ENCODE results near the gene KRT25. TPM values are rescaled to one million over a fixed set of nuclear protein-coding genes. Genes with fewer than 3 reads are reported as not detected.

The KRT25 gene
- total RNA-seq, 4 donors from 2014 or later, result 0.59 to 111 TPM; not detected in 2

GRCh38 chr17:40775945-40776344 lies 20.8 kb upstream of the KRT25 start:
- no peak for DNase-seq (ENCODE audit: low spot score in 2 of 2)
- TF ChIP-seq CTCF (IDR thresholded peaks at IDR 0.05) (no peak), POLR2A (IDR thresholded peaks at IDR 0.05) (no peak)
- WGBS, 2 donors, result 74 to 77% methylated on average over 4 of the region's 4 CpGs
- intact Hi-C loops (cut with DNase I; ENCODE audit: low total_unique reads), result no loop called here
- H3K4me3 ChIP-seq (ENCODE audit: low read depth, poor library complexity, severe bottlenecking), result no peak overlapping the region

- intact Hi-C loops (cut with DNase I; ENCODE audit: low total_unique reads), result no loop called here
- H3K4me3 ChIP-seq (ENCODE audit: low read depth, poor library complexity, severe bottlenecking), result no peak within 1 kb of the TSS
- DNase-seq (ENCODE audit: low spot score in 2 of 2), result no peak
- WGBS, 2 donors, result 87 to 89% methylated on average over 3 of the region's 3 CpGs
- TF ChIP-seq CTCF (IDR thresholded peaks at IDR 0.05), result no peak
- TF ChIP-seq POLR2A (IDR thresholded peaks at IDR 0.05), result no peak
Observed at GRCh38 chr17:40772101-40772500, 17.0 kb upstream of the KRT25 start, which contains the start of gene KRT26. KRT26 (minus strand) TSS chr17:40772201; CDS start chr17:40772113, 88 bp downstream.

GRCh38 chr17:40765657-40766056 lies 10.5 kb upstream of the KRT25 start:
- H3K4me3 ChIP-seq (ENCODE audit: low read depth, poor library complexity, severe bottlenecking), result no peak overlapping the region
- WGBS, 2 donors, result 76 to 89% methylated on average over 2 of the region's 2 CpGs
- no peak for TF ChIP-seq POLR2A (IDR thresholded peaks at IDR 0.05)
- no peak for TF ChIP-seq CTCF (IDR thresholded peaks at IDR 0.05)
- DNase-seq (ENCODE audit: low spot score in 2 of 2), result no peak
- intact Hi-C loops (cut with DNase I; ENCODE audit: low total_unique reads), result loop anchor here (10.0 kb wide), 1 partner anchor 469 kb away; the partner anchor contains the start of genes KRTAP9-3 and KRTAP9-8

- no peak for DNase-seq (ENCODE audit: low spot score in 2 of 2)
- WGBS, 2 donors, result 73 to 79% methylated on average over 1 of the region's 1 CpG
- TF ChIP-seq CTCF (IDR thresholded peaks at IDR 0.05) (no peak), POLR2A (IDR thresholded peaks at IDR 0.05) (no peak)
- intact Hi-C loops (cut with DNase I; ENCODE audit: low total_unique reads), result loop anchor here (10.0 kb wide), 1 partner anchor 471 kb away; the partner anchor contains the start of genes KRTAP9-3 and KRTAP9-8
- H3K4me3 ChIP-seq (ENCODE audit: low read depth, poor library complexity, severe bottlenecking), result no peak overlapping the region
Observed at GRCh38 chr17:40763752-40764151, 8.6 kb upstream of the KRT25 start.

GRCh38 chr17:40760105-40761016 lies 5.2 kb upstream of the KRT25 start:
- 15 to 18% methylated on average over 1 of the region's 1 CpG for WGBS, 2 donors
- intact Hi-C loops (cut with DNase I; ENCODE audit: low total_unique reads), result loop anchor here (10.0 kb wide), 1 partner anchor 474 kb away; the partner anchor contains the start of genes KRTAP9-3 and KRTAP9-8
- no peak overlapping the region for H3K4me3 ChIP-seq (ENCODE audit: low read depth, poor library complexity, severe bottlenecking)
- TF ChIP-seq CTCF (IDR thresholded peaks at IDR 0.05) (no peak), POLR2A (IDR thresholded peaks at IDR 0.05) (no peak)
- no peak for DNase-seq (ENCODE audit: low spot score in 2 of 2)

All from lower leg skin (tissue), 4 donors.